Pancreas (tissue), 10 donors: ENCODE measurements around the gene S100P. TPM values are rescaled to one million over a fixed set of nuclear protein-coding genes. Genes with fewer than 3 reads are reported as not detected.

Source experiments
- ATAC-seq, 4 donors: fragments of 200-7000 bp; cut with Tn5 transposase; one replicate each; pipeline versions ENCODE4 v1.8.0 to v1.9.1; 2020; ENCODE audit warnings: mild to moderate bottlenecking in 4 of 4, moderate library complexity in 4 of 4
- DNase-seq, 6 donors: peaks; one replicate each; pipeline ENCODE4 v3.0.0-alpha.2; 2020
- FAIRE-seq: peaks from 2 replicates; lab custom pipeline; 2012; peaks lifted over from hg19 to GRCh38; lab: Jason Lieb, UNC
- H3K27ac ChIP-seq, 4 donors: fragments of 200-600 bp; sonication (generic); 1 replicate in 3 of 4; 2 replicates in 1 of 4; pipeline versions ENCODE4 v1.5.0 to v1.8.0; 2020
- H3K27me3 ChIP-seq, 4 donors: fragments of 200-600 bp; one replicate each; pipeline ENCODE4 v1.8.0; 2021
- H3K36me3 ChIP-seq, 3 donors: fragments of 200-600 bp; sonication (generic) in 1 of 3; one replicate each; pipeline versions ENCODE4 v1.5.0 to v1.8.0; 2020 to 2021
- H3K4me1 ChIP-seq, 3 donors: fragments of 200-600 bp; one replicate each; pipeline ENCODE4 v1.8.0; 2021
- H3K4me3 ChIP-seq, 4 donors: fragments of 200-600 bp; sonication (generic) in 2 of 4; one replicate each; pipeline versions ENCODE4 v1.5.0 to v1.8.0; 2020 to 2021
- H3K9me3 ChIP-seq, 4 donors: fragments of 200-600 bp; one replicate each; pipeline ENCODE4 v1.8.0; 2021
- CTCF ChIP-seq, 4 donors: fragments of 200-600 bp; sonication (generic) in 3 of 4; IDR thresholded peaks; one replicate each; pipeline versions ENCODE4 v1.5.0 to v1.8.0; 2021; ENCODE audit warnings: antibody characterized with exemption in 4 of 4
- WGBS, 2 donors: extraction: QIAGEN DNeasy Blood & Tissue Kit; methylation state at CpG; one replicate each; pipeline ENCODE4 v1.1.7; 2013; 5-methylcytosine and 5-hydroxymethylcytosine counted together
- intact Hi-C, 3 donors: fragments of 100-400 bp; cut with DNase I; formaldehyde crosslinking; loops; one replicate each; pipeline versions ENCODE4 v1.11.1 to v1.14.2; 2022
- polyA plus RNA-seq, 2 donors: library from polyadenylated mRNA; stranded (reverse); fragments of 200-250 nt; gene quantifications; one replicate each; pipeline ENCODE4 v1.2.3, GENCODE V29; 2013
- total RNA-seq, 6 donors: library from RNA; stranded (reverse); fragmentation: NEBNext Ultra II Directional in 4 of 6; extraction: Animal tissue kit (Norgen Biotek cat#: 25700) in 4 of 6; gene quantifications; one replicate each; pipeline versions ENCODE4 v1.2.1 to v1.2.4, GENCODE V29; 2021 to 2023
- donor health status: healthy with polysubstance abuse.
- donor health status: DM: no; HTN: no; CAD: no; lungs with moderate emphysema.
- donor health status: DM: no; HTN: no; CAD: no.
- donor health status: control.
- donor health status: control.
- donor health status: Bipolar disorder and iron deficiency.
- donor health status: DM: yes; HTN: yes; CAD: no.
- donor health status: DM: no; HTN: no; CAD: no.
- donor health status: DM: no; HTN: no; CAD: no.
- donor health status: DM: yes; HTN: yes; CAD: no.

The S100P gene
- total and polyA plus RNA-seq, 8 donors: 0.42 to 15.7 (median 1.5) TPM; not detected in 4

- Histone ChIP-seq H3K4me3 (no peak overlapping the region), H3K36me3 (no peaks in the 10 kb centered on the region), H3K27ac (no peak overlapping the region), H3K27me3 (no peaks in the 10 kb centered on the region), H3K4me1 (no peaks in the 10 kb centered on the region), H3K9me3 (no peaks in the 10 kb centered on the region)
- WGBS, 2 donors: 81 to 91% methylated on average over 8 of the region's 8 CpGs
- FAIRE-seq (no peak), ATAC-seq (no peak), DNase-seq (no peak)
- no peak for TF ChIP-seq CTCF (IDR thresholded peaks at IDR 0.05)
- intact Hi-C loops: no loop called here
These were observed 37.6 kb downstream of the S100P start for GRCh38 chr4:6731318-6731675.

GRCh38 chr4:6731780-6732179, 38.1 kb downstream of the S100P start:
- FAIRE-seq (no peak), DNase-seq (no peak), ATAC-seq (no peak)
- H3K9me3 ChIP-seq: no peaks in the 10 kb centered on the region
- no peaks in the 10 kb centered on the region for H3K36me3 ChIP-seq
- TF ChIP-seq CTCF (IDR thresholded peaks at IDR 0.05): no peak
- WGBS, 2 donors: 87 to 90% methylated on average over 6 of the region's 6 CpGs
- intact Hi-C loops: no loop called here
- H3K4me3 ChIP-seq: no peak overlapping the region
- H3K27me3 ChIP-seq: no peaks in the 10 kb centered on the region
- H3K4me1 ChIP-seq: no peaks in the 10 kb centered on the region
- no peak overlapping the region for H3K27ac ChIP-seq

- Histone ChIP-seq H3K27me3 (no peaks in the 10 kb centered on the region), H3K9me3 (no peaks in the 10 kb centered on the region), H3K4me3 (no peak overlapping the region), H3K36me3 (no peaks in the 10 kb centered on the region), H3K4me1 (no peaks in the 10 kb centered on the region), H3K27ac (no peak overlapping the region)
- DNase-seq: peak in 1 of 6 donors; percentile 51
- TF ChIP-seq CTCF (IDR thresholded peaks at IDR 0.05): no peak
- ATAC-seq: peak in 3 of 4 donors; percentile 75 to 84 (median 75)
- intact Hi-C loops: no loop called here
- 74 to 83% methylated on average over 21 of the region's 21 CpGs for WGBS, 2 donors
- FAIRE-seq: no peak
These were observed 39.0 kb downstream of the S100P start for GRCh38 chr4:6732441-6733357.

GRCh38 chr4:6733358-6734164, 39.9 kb downstream of the S100P start:
- ATAC-seq (no peak), FAIRE-seq (no peak), DNase-seq (no peak)
- Histone ChIP-seq H3K36me3 (no peaks in the 10 kb centered on the region), H3K27me3 (no peaks in the 10 kb centered on the region), H3K4me1 (no peaks in the 10 kb centered on the region), H3K4me3 (no peak overlapping the region), H3K9me3 (no peaks in the 10 kb centered on the region), H3K27ac (no peak overlapping the region)
- no peak for TF ChIP-seq CTCF (IDR thresholded peaks at IDR 0.05)
- intact Hi-C loops: no loop called here
- 71 to 74% methylated on average over 27 of the region's 27 CpGs for WGBS, 2 donors
